ENCODE data around the gene ITGA5. TPM values are rescaled to one million over a fixed set of nuclear protein-coding genes. Genes with fewer than 3 reads are reported as not detected.

The ITGA5 gene
- total and polyA plus RNA-seq, 9 of the 15 experiments (the other 6 are each of a cell fraction or from before 2014, with no cell fraction given), result 9.1 to 82.1 (median 47.4) TPM

DNA sequence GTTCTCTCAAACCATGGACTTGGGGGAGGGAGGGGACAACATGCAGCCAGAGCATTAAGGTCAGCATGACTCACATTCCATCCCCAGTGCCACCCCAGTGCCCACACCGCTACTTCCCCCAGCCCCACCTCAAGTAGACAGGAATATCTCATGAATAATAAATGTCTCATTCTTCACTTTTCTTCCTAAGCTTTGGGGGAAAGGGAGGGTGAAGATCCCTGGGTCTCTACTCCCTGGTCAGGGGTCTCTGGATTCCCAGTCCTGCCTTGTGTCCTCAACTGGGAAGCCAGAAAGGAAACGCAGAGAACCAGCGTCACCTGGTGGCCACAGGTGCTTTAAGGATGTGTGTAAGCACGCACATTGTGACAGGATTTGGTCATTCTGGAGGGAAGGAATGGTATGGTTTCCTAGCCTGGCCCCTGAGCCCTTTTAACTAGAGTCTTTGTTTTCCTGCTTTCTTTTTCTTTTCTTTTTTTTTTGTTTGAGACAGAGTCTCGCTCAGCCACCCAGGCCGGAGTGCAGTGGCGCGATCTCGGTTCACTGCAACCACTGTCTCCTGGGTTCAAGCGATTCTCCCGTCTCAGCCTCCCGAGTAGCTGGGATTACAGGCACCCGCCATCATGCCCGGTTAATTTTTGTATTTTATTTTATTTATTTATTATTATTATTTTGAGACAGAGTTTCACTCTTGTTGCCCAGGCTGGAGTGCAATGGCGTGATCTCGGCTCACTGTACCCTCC lies 58.2 kb downstream of the ITGA5 start (continued):
- TF ChIP-seq HIVEP1 (CRISPR knock-in tag; IDR thresholded peaks at IDR 0.05) (no peak), MYNN (IDR thresholded peaks at IDR 0.05) (peak; percentile 29; the same call in 1 of the 2 replicates), MYNN (CRISPR knock-in tag; IDR thresholded peaks at IDR 0.05) (no peak), RFX1 (IDR thresholded peaks at IDR 0.05) (no peak), HCFC1 (IDR thresholded peaks at IDR 0.05; ENCODE audit: low read depth, low read length) (peak; percentile 33; the same call in 1 of the 2 replicates), SMC3 (conservative IDR thresholded peaks at IDR 0.05; ENCODE audit: insufficient read depth, low read depth, low read length) (peak; percentile 98), DIDO1 (tag; IDR thresholded peaks at IDR 0.05; ENCODE audit: low read depth) (no peak), NCOA1 (IDR thresholded peaks at IDR 0.05; ENCODE audit: low read depth) (no peak), ZNF12 (CRISPR knock-in tag; IDR thresholded peaks at IDR 0.05) (no peak), SNIP1 (IDR thresholded peaks at IDR 0.05; ENCODE audit: low read depth) (0 out of 2 replicates have a peak, but pooled peaks have one; percentile 8), FOXK2 (conservative IDR thresholded peaks at IDR 0.05 in 1 of 2, IDR thresholded peaks at IDR 0.05 in 1 of 2; ENCODE audit: low read depth in 2 of 2) (peak; percentile 37 to 73; a peak in 3 of 4 replicates), KLF16 (IDR thresholded peaks at IDR 0.05) (peak; percentile 66), ARID1B (IDR thresholded peaks at IDR 0.05) (0 out of 2 replicates have a peak, but pooled peaks have one; percentile 27), ZNF384 (IDR thresholded peaks at IDR 0.05; ENCODE audit: low read depth, low read length) (peak; percentile 55), POLR2AphosphoS2 (IDR thresholded peaks at IDR 0.05; ENCODE audit: low read length) (no peak), TBP (optimal IDR thresholded peaks at IDR 0.05; ENCODE audit: low read depth, low read length) (peak; percentile 22), PHF8 (IDR thresholded peaks at IDR 0.05; ENCODE audit: borderline replicate concordance, low read length) (no peak), SREBF1 (IDR thresholded peaks at IDR 0.05; ENCODE audit: borderline replicate concordance, low read depth, low read length) (no peak), ATF1 (CRISPR knock-in tag; IDR thresholded peaks at IDR 0.05) (no peak), ATF1 (tag; IDR thresholded peaks at IDR 0.05) (peak; percentile 53), GATAD2A (IDR thresholded peaks at IDR 0.05) (peak; percentile 63; the same call in 1 of the 2 replicates), MTA1 (IDR thresholded peaks at IDR 0.05; ENCODE audit: borderline replicate concordance) (no peak), DEAF1 (CRISPR knock-in tag; IDR thresholded peaks at IDR 0.05) (peak; percentile 98)
- TF ChIP-seq, protein P1, sequence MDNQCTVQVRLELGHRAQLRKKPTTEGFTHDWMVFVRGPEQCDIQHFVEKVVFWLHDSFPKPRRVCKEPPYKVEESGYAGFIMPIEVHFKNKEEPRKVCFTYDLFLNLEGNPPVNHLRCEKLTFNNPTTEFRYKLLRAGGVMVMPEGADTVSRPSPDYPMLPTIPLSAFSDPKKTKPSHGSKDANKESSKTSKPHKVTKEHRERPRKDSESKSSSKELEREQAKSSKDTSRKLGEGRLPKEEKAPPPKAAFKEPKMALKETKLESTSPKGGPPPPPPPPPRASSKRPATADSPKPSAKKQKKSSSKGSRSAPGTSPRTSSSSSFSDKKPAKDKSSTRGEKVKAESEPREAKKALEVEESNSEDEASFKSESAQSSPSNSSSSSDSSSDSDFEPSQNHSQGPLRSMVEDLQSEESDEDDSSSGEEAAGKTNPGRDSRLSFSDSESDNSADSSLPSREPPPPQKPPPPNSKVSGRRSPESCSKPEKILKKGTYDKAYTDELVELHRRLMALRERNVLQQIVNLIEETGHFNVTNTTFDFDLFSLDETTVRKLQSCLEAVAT (IDR thresholded peaks at IDR 0.05), result 0 out of 4 replicates have a peak, but pooled peaks of 1 of the 2 experiments have one; percentile 27
